Lower leg skin (tissue), 4 donors: ENCODE measurements around the gene ASB10. TPM values are rescaled to one million over a fixed set of nuclear protein-coding genes. Genes with fewer than 3 reads are reported as not detected.

Experiments used
- DNase-seq, 2 donors: peaks; one replicate each; pipeline ENCODE4 v3.0.0-alpha.2; 2019; ENCODE audit warnings: low spot score in 2 of 2
- H3K4me3 ChIP-seq: fragments of 200-600 bp; sonication (generic); 2 replicates; pipeline ENCODE4 v1.5.1; 2017; ENCODE audit warnings: mild to moderate bottlenecking, low read depth; ENCODE audit not compliant: poor library complexity, severe bottlenecking
- POLR2A ChIP-seq, 2 donors: fragments of 450-650 bp; IDR thresholded peaks; one replicate each; pipeline ENCODE4 v1.6.1; 2016 to 2017; ENCODE audit warnings: antibody characterized with exemption in 2 of 2, mild to moderate bottlenecking in 1 of 2, moderate library complexity in 1 of 2
- WGBS, 2 donors: methylation state at CpG; one replicate each; pipeline ENCODE4 v1.1.5; 2018; 5-methylcytosine and 5-hydroxymethylcytosine counted together
- intact Hi-C: fragments of 100-400 bp; cut with DNase I; formaldehyde crosslinking; loops from one replicate; pipeline ENCODE4 v1.15.0; 2023; ENCODE audit warnings: low total_unique reads
- total RNA-seq, 4 donors: library from RNA; depleted of rRNA; stranded (reverse); fragments of >200 nt; gene quantifications; one replicate each; pipeline ENCODE4 v1.1.0, GENCODE V29; 2016
- TF ChIP-seq, protein P1 (sequence below), 3 donors: fragments of 450-650 bp; IDR thresholded peaks; one replicate each; pipeline ENCODE4 v1.5.1; 2016; ENCODE audit warnings: antibody characterized with exemption in 3 of 3, mild to moderate bottlenecking in 3 of 3, moderate library complexity in 2 of 3

The ASB10 gene
- total RNA-seq, 4 donors from 2014 or later, result not detected

DNA sequence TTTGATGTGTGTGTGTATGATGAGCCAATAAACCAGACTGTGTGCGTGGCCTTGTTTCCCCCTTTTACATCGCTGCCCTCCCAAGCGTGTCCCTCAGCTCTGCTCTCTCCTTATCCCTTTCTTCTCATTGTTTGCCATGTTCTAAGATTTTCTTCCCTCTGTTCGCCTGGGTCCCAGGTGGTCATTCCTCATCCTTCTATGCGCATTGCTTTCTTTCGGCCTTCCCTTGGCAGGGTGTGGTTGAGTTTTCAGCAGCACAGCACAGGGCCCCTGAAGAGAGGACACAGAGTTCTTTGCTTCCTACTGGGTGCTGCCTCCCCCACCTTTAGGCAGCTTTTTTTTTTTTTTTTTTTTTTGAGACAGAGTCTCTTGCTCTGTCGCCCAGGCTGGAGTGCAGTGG, 42.7 kb downstream of the ASB10 start:
- intact Hi-C loops, result no loop called here
- H3K4me3 ChIP-seq, result no peak overlapping the region
- DNase-seq, result peak in 1 of 2 donors; percentile 62
- WGBS, 2 donors, result 97% methylated on average over 7 of the region's 7 CpGs
- TF ChIP-seq, protein P1, sequence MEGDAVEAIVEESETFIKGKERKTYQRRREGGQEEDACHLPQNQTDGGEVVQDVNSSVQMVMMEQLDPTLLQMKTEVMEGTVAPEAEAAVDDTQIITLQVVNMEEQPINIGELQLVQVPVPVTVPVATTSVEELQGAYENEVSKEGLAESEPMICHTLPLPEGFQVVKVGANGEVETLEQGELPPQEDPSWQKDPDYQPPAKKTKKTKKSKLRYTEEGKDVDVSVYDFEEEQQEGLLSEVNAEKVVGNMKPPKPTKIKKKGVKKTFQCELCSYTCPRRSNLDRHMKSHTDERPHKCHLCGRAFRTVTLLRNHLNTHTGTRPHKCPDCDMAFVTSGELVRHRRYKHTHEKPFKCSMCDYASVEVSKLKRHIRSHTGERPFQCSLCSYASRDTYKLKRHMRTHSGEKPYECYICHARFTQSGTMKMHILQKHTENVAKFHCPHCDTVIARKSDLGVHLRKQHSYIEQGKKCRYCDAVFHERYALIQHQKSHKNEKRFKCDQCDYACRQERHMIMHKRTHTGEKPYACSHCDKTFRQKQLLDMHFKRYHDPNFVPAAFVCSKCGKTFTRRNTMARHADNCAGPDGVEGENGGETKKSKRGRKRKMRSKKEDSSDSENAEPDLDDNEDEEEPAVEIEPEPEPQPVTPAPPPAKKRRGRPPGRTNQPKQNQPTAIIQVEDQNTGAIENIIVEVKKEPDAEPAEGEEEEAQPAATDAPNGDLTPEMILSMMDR (IDR thresholded peaks at IDR 0.05), result no peak
- TF ChIP-seq POLR2A (IDR thresholded peaks at IDR 0.05), result no peak

DNA sequence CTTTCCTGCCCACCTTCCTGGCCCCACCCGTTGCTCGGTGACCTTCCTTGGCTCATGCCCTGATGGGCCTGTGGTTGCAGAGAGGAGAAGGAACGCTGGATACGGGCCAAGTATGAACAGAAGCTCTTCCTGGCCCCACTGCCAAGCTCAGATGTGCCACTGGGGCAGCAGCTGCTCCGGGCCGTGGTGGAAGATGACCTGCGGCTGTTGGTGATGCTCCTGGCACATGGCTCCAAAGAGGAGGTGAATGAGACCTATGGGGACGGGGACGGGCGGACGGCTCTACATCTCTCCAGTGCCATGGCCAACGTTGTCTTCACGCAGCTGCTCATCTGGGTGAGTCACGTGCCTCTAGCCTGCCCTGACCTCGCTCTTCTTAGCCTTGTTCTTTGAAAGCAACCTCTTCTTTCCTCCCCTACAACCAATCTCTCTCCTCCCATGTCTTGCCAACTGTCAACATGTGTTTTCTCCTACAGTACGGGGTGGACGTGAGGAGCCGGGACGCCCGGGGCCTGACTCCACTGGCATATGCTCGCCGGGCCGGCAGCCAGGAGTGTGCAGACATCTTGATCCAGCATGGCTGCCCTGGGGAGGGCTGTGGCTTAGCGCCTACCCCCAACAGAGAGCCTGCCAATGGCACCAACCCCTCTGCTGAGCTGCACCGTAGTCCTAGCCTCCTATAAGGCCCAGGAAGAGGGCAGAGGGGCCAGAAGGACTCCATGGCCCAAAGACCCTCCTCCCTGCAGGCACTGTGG, 43.6 kb downstream of the ASB10 start:
- no peak overlapping the region for H3K4me3 ChIP-seq
- no peak for DNase-seq
- WGBS, 2 donors, result 69 to 72% methylated on average over 22 to 25 of the region's 25 CpGs
- intact Hi-C loops, result no loop called here
- no peak for TF ChIP-seq POLR2A (IDR thresholded peaks at IDR 0.05)
- TF ChIP-seq, protein P1 (IDR thresholded peaks at IDR 0.05), result no peak

DNA sequence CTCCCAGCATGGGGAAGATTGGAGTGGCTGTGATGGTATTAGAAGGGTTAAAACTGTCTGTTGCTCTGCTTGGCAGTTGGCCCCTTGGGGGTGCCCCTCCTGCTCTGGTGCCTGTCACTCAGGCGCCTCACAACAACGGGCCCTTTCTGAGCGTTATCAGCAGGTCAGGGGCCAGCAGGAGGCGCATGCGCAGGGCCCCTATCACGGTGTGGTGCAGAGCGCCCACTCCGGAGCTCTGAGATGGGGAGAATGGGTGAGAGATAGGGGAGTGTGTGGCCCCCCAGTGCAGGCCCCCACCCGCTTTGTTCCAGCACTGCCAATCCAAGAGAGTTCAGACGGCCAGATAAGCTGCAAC, 44.4 kb downstream of the ASB10 start:
- WGBS, 2 donors, result 81 to 83% methylated on average over 10 of the region's 10 CpGs
- H3K4me3 ChIP-seq, result no peak overlapping the region
- intact Hi-C loops, result no loop called here
- TF ChIP-seq, protein P1 (IDR thresholded peaks at IDR 0.05), result no peak
- TF ChIP-seq POLR2A (IDR thresholded peaks at IDR 0.05), result no peak
- DNase-seq, result no peak

DNA sequence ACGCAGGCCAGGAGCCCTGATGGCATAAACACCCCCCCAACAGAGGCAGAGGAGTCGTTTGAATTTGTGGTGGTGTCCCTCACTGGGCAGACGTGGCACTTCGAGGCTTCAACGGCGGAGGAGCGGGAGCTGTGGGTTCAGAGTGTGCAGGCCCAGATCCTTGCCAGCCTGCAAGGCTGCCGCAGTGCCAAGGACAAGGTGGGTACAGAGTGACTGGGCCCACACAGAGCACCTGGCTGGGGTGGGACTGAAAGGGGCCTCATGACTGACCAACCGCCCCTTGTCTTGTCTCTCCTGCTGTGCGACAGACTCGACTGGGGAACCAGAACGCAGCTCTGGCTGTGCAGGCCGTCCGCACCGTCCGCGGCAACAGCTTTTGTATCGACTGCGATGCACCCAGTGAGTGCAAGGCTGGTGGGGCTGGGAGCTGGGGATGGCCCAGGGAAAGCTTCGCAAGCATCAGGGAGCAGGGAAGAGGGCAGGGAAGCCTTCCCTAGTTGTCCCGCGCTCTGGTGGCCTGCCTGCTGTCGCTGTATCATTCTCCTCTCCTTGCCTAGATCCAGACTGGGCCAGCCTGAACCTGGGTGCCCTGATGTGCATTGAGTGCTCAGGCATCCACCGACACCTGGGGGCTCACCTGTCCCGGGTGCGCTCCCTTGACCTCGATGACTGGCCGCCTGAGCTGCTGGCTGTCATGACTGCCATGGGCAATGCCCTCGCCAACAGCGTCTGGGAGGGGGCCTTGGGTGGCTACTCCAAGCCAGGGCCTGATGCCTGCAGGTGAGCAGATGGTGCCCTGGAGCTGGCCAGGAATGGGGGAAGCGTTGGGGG, 45.0 kb downstream of the ASB10 start:
- no peak overlapping the region for H3K4me3 ChIP-seq
- TF ChIP-seq POLR2A (IDR thresholded peaks at IDR 0.05), result no peak
- TF ChIP-seq, protein P1 (IDR thresholded peaks at IDR 0.05), result no peak
- 90 to 93% methylated on average over 31 of the region's 31 CpGs for WGBS, 2 donors
- intact Hi-C loops, result no loop called here
- DNase-seq, result no peak

DNA sequence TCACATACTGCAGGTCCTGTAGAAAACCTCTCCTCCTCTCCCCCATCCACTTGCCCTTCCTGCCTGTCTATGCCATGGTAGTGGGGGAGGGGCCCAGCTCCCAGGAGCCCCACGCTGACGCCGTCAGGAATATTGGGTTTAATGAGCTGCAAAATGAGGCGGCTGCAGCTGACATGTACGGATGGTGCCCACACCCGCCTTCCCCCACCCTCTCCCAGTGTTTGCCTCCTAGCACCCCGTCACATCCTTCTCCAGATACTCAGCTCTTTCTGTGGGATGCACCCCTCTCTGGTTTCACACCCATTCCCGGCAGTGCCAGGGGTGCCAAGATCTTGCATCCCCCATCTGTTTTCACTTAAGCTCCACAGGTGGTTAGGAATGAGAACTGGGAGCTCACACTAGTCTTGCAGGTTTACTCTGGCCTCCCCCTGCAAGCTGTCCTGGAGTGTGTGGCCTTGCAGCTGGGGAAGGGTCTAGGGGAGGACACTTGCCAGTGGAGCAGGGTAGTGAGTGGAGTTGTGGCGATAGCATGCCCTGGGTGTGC, 45.7 kb downstream of the ASB10 start:
- H3K4me3 ChIP-seq, result no peak overlapping the region
- intact Hi-C loops, result no loop called here
- TF ChIP-seq POLR2A (IDR thresholded peaks at IDR 0.05), result no peak
- TF ChIP-seq, protein P1 (IDR thresholded peaks at IDR 0.05), result no peak
- 83 to 90% methylated on average over 9 of the region's 9 CpGs for WGBS, 2 donors
- DNase-seq, result no peak
